ENCODE data around the gene ADRB2.

GRCh38 chr5:148849461-148849860, 23.1 kb downstream of the ADRB2 start:
- TF ChIP-seq POLR2A (IDR thresholded peaks at IDR 0.05; ENCODE audit: low read depth, low read length) = no peak
- no peak for TF ChIP-seq TAF1 (IDR thresholded peaks at IDR 0.05; ENCODE audit: low read depth, low read length)
- no peak for TF ChIP-seq POLR2AphosphoS5 (IDR thresholded peaks at IDR 0.05; ENCODE audit: low read depth, low read length)
